22Rv1 (cell line): ENCODE results near the gene UBE2B.
"Not testable (repeated sequence)": the region's sequence is repeated elsewhere in the genome, so short reads cannot be mapped to it uniquely, and the experiment has no call there.

ENCODE experiments used
- H3K27ac ChIP-seq: fragments of 450-650 bp; 2 replicates; pipeline ENCODE4 v1.5.1; 2017
- CTCF ChIP-seq: fragments of 450-650 bp; IDR thresholded peaks from 2 replicates; pipeline ENCODE4 v1.5.1; 2017; ENCODE audit warnings: mild to moderate bottlenecking
- ZFX ChIP-seq: fragments of 450-650 bp; IDR thresholded peaks from 2 replicates; pipeline ENCODE4 v1.6.1; 2017; ENCODE audit warnings: antibody characterized with exemption, borderline replicate concordance

The UBE2B gene

GRCh38 chr5:134365604-134366003, 5.8 kb upstream of the UBE2B start:
- TF ChIP-seq CTCF (no peak), ZFX (no peak)
- H3K27ac ChIP-seq: no peak overlapping the region

GRCh38 chr5:134370311-134370870, 978 bp upstream of the UBE2B start:
- peak overlapping the region; percentile 92 for H3K27ac ChIP-seq
- no peak for TF ChIP-seq ZFX
- no peak for TF ChIP-seq CTCF

- H3K27ac ChIP-seq: peak overlapping the region; percentile 92
- TF ChIP-seq CTCF (no peak), ZFX (no peak)
Observed at GRCh38 chr5:134371834-134372340, 518 bp downstream of the UBE2B start.

- not testable (repeated sequence) for H3K27ac ChIP-seq
Observed at GRCh38 chr5:134373633-134374032, 2.3 kb downstream of the UBE2B start.

- no peak overlapping the region for H3K27ac ChIP-seq
- TF ChIP-seq CTCF (no peak), ZFX (no peak)
Observed at GRCh38 chr5:134374232-134374631, 2.9 kb downstream of the UBE2B start.

GRCh38 chr5:134380346-134380745, 9.0 kb downstream of the UBE2B start:
- H3K27ac ChIP-seq: no peak overlapping the region
- TF ChIP-seq CTCF: no peak

GRCh38 chr5:134382204-134382603, 10.8 kb downstream of the UBE2B start:
- not testable (repeated sequence) for H3K27ac ChIP-seq

- TF ChIP-seq CTCF (no peak), ZFX (no peak)
- no peak overlapping the region for H3K27ac ChIP-seq
Observed at GRCh38 chr5:134383980-134384697, 12.8 kb downstream of the UBE2B start.
